T-helper 2 cell (primary cell): ENCODE results near the gene CHI3L1.
A peak's percentile ranks its signal among the peaks of the same experiment; 100 is the strongest.
"Not testable (repeated sequence)": the region's sequence is repeated elsewhere in the genome, so short reads cannot be mapped to it uniquely, and the experiment has no call there.

Experiments used
- DNase-seq, 5 experiments: peaks; one replicate each; pipeline versions ENCODE4 v3.0.0 to v3.0.0-alpha.2; 2012 to 2022
- total RNA-seq, 2 donors: gene quantifications; one replicate each; lab custom pipeline; 2026; lab: John Stamatoyannopoulos, UW

The CHI3L1 gene
- 0 to 0.13 reads per million in 2 donors for total RNA-seq

GRCh38 chr1:203186446-203187303 is at the start of gene CHI3L1:
Gene CHI3L1 (minus strand): TSS chr1:203186704. CDS start chr1:203186623, 81 bp downstream.
- no peak for DNase-seq

- not testable (repeated sequence) for DNase-seq
Observed at GRCh38 chr1:203234901-203235300, 48.4 kb upstream of the CHI3L1 start.

- DNase-seq, result no peak
Observed at GRCh38 chr1:203229471-203230135, 43.1 kb upstream of the CHI3L1 start, which contains the start of gene CHIT1. Gene CHIT1 (minus strand): TSS chr1:203229673. CDS start chr1:203229636, 37 bp downstream.

- no peak for DNase-seq
Observed at GRCh38 chr1:203228670-203229069, 42.2 kb upstream of the CHI3L1 start.

GRCh38 chr1:203227371-203228083 is 41.0 kb upstream of the CHI3L1 start:
- no peak for DNase-seq

GRCh38 chr1:203225071-203225470 is 38.6 kb upstream of the CHI3L1 start:
- DNase-seq, result no peak

- no peak for DNase-seq
Observed at GRCh38 chr1:203223012-203223775, 36.7 kb upstream of the CHI3L1 start.

GRCh38 chr1:203219934-203220333 is 33.4 kb upstream of the CHI3L1 start:
- no peak for DNase-seq

GRCh38 chr1:203219171-203219570 is 32.7 kb upstream of the CHI3L1 start:
- no peak for DNase-seq

- no peak for DNase-seq
Observed at GRCh38 chr1:203217668-203218067, 31.2 kb upstream of the CHI3L1 start.

GRCh38 chr1:203217139-203217655 is 30.7 kb upstream of the CHI3L1 start:
- no peak for DNase-seq

- DNase-seq, result peak in 4 of 5 experiments; percentile 12 to 45 (median 17)
Observed at GRCh38 chr1:203216274-203217138, 30.0 kb upstream of the CHI3L1 start.

GRCh38 chr1:203215573-203215972 is 29.1 kb upstream of the CHI3L1 start:
- DNase-seq, result no peak

GRCh38 chr1:203214871-203215270 is 28.4 kb upstream of the CHI3L1 start:
- DNase-seq, result no peak

GRCh38 chr1:203213126-203213525 is 26.6 kb upstream of the CHI3L1 start:
- no peak for DNase-seq

- no peak for DNase-seq
Observed at GRCh38 chr1:203211812-203212211, 25.3 kb upstream of the CHI3L1 start.

- DNase-seq, result no peak
Observed at GRCh38 chr1:203210988-203211387, 24.5 kb upstream of the CHI3L1 start.

GRCh38 chr1:203210350-203210749 is 23.8 kb upstream of the CHI3L1 start:
- DNase-seq, result no peak

GRCh38 chr1:203208181-203208580 is 21.7 kb upstream of the CHI3L1 start:
- DNase-seq, result no peak

GRCh38 chr1:203207751-203208150 is 21.2 kb upstream of the CHI3L1 start:
- no peak for DNase-seq

GRCh38 chr1:203206129-203206687 is 19.7 kb upstream of the CHI3L1 start:
- DNase-seq, result no peak
